Large intestine (tissue), 3 donors: ENCODE data around the gene KLK11. TPM values are rescaled to one million over a fixed set of nuclear protein-coding genes. Genes with fewer than 3 reads are reported as not detected.

Source experiments
- DNase-seq, 2 donors: peaks; one replicate each; pipeline versions ENCODE4 v3.0.0 to v3.0.0-alpha.2; 2013
- H3K27ac ChIP-seq: one replicate; pipeline ENCODE4 v1.5.1; 2013; ENCODE audit warnings: low read length
- H3K27me3 ChIP-seq: 2 replicates; pipeline ENCODE4 v1.6.1; 2013; ENCODE audit warnings: low read length; ENCODE audit not compliant: control insufficient read depth, insufficient read depth
- H3K36me3 ChIP-seq: 2 replicates; pipeline ENCODE4 v1.6.1; 2013; ENCODE audit warnings: low read length; ENCODE audit not compliant: control insufficient read depth, insufficient read depth
- H3K4me1 ChIP-seq: one replicate; pipeline ENCODE4 v1.6.1; 2013; ENCODE audit warnings: low read length; ENCODE audit not compliant: control insufficient read depth, insufficient read depth
- H3K4me3 ChIP-seq: one replicate; pipeline ENCODE4 v1.5.1; 2013; ENCODE audit warnings: low read length
- H3K9me3 ChIP-seq: one replicate; pipeline ENCODE4 v1.6.1; 2013; ENCODE audit warnings: mild to moderate bottlenecking, low read depth, low read length, moderate library complexity; ENCODE audit not compliant: control insufficient read depth
- WGBS: methylation state at CpG from one replicate; pipeline ENCODE4 v1.1.5; 2013; ENCODE audit warnings: low lambda C conversion rate; ENCODE audit not compliant: insufficient coverage; 5-methylcytosine and 5-hydroxymethylcytosine counted together
- polyA plus RNA-seq: library from polyadenylated mRNA; unstranded; fragments of 120-200 nt; gene quantifications from one replicate; pipeline ENCODE4 v1.2.1, GENCODE V29; 2013

Gene KLK11
- polyA plus RNA-seq, 1 donor, result 10.3 TPM

GRCh38 chr19:50974702-50975556, 51.5 kb downstream of the KLK11 start:
- Histone ChIP-seq H3K27me3 (peaks cover 4% of the 10 kb centered on the region), H3K36me3 (no peaks in the 10 kb centered on the region), H3K4me1 (no peaks in the 10 kb centered on the region), H3K27ac (no peak overlapping the region), H3K4me3 (no peak overlapping the region), H3K9me3 (no peaks in the 10 kb centered on the region)
- no CpG with 5 or more reads among the region's 9 CpGs for WGBS
- no peak for DNase-seq

DNA sequence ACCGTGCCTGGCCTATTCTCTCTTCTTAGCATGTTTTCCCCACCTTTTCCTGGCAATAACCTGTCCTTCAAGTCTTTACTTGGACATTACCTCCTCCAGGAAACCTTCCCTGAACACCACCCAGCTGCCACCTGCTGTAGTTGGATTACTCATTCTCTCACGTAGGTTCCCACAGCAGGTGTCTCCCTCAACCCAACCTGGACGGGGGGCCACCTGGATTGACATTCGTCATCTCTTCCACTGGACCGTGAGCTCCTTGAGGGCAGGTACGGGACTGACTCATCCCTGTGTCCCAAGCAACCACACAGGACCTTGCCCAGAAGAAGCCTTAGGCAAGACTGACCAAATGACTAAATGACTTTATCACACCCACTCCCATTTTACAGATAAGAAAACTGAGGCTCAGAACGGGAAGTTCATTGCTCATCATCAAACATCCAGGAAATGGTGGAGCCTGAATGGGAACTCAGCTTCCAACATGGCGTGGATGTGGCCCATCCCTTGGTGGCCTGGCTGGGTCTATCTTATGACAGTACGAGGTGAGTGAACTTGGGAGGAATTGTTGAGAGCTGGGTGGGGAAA, 53.5 kb downstream of the KLK11 start:
- Histone ChIP-seq H3K27ac (no peak overlapping the region), H3K4me3 (no peak overlapping the region), H3K27me3 (peaks cover 4% of the 10 kb centered on the region), H3K4me1 (no peaks in the 10 kb centered on the region), H3K9me3 (no peaks in the 10 kb centered on the region), H3K36me3 (no peaks in the 10 kb centered on the region)
- DNase-seq, result no peak
- WGBS, result no CpG with 5 or more reads among the region's 9 CpGs

Other genes starting within 250 kb of the KLK11 start
- 0.09 TPM for gene ACP4, start 236.2 kb downstream of the KLK11 start, polyA plus RNA-seq
- 23.1 TPM for gene KLK1, start 202.8 kb downstream of the KLK11 start, polyA plus RNA-seq
- gene KLK15, start 193.0 kb downstream of the KLK11 start, polyA plus RNA-seq, result 0.10 TPM
- gene KLK3, start 171.7 kb downstream of the KLK11 start, polyA plus RNA-seq, result 0.90 TPM
- gene KLK2, start 153.2 kb downstream of the KLK11 start, polyA plus RNA-seq, result 0.15 TPM
- not detected for gene KLK4, start 115.2 kb downstream of the KLK11 start, polyA plus RNA-seq
- 1.6 TPM for gene KLK5, start 73.6 kb downstream of the KLK11 start, polyA plus RNA-seq
- gene KLK6, start 57.0 kb downstream of the KLK11 start, polyA plus RNA-seq, result 0.58 TPM
- gene KLK7, start 42.7 kb downstream of the KLK11 start, polyA plus RNA-seq, result 0.42 TPM
- 0.79 TPM for gene KLK8, start 25.0 kb downstream of the KLK11 start, polyA plus RNA-seq
- 2.3 TPM for gene KLK10, start 6.9 kb downstream of the KLK11 start, polyA plus RNA-seq
- 2.4 TPM for gene KLK12, start 8.4 kb upstream of the KLK11 start, polyA plus RNA-seq
- 0.45 TPM for gene KLK13, start 38.5 kb upstream of the KLK11 start, polyA plus RNA-seq
- 0.12 TPM for gene KLK14, start 56.3 kb upstream of the KLK11 start, polyA plus RNA-seq
- gene CTU1, start 81.8 kb upstream of the KLK11 start, polyA plus RNA-seq, result 4.1 TPM
- 0.76 TPM for gene SIGLEC9, start 98.3 kb upstream of the KLK11 start, polyA plus RNA-seq
- 1.8 TPM for gene SIGLEC7, start 115.7 kb upstream of the KLK11 start, polyA plus RNA-seq
- 5.4 TPM for gene CD33, start 198.5 kb upstream of the KLK11 start, polyA plus RNA-seq
- gene SIGLECL1, start 224.5 kb upstream of the KLK11 start, polyA plus RNA-seq, result not detected